Transverse colon (tissue), 4 donors: ENCODE data around the gene TRIM29.

ENCODE experiments used
- EP300 ChIP-seq: sonication (generic); formaldehyde crosslinking; IDR thresholded peaks from one replicate; pipeline ENCODE4 v1.6.1; 2017; ENCODE audit warnings: antibody characterized with exemption, low read depth
- POLR2A ChIP-seq: fragments of 450-650 bp; IDR thresholded peaks from one replicate; pipeline ENCODE4 v1.6.1; 2016; ENCODE audit warnings: antibody characterized with exemption, mild to moderate bottlenecking, moderate library complexity
- POLR2AphosphoS5 ChIP-seq, 3 donors: sonication (generic); formaldehyde crosslinking; IDR thresholded peaks; one replicate each; pipeline ENCODE4 v1.6.1; 2016; ENCODE audit warnings: antibody characterized with exemption in 3 of 3
- TF ChIP-seq, protein P1 (sequence below), 5 experiments: fragments of 200-600 bp in 3 of 5; fragments of 450-650 bp in 2 of 5; sonication (generic) in 3 of 5; IDR thresholded peaks; 1 replicate in 2 of 5; 2 replicates in 3 of 5; pipeline ENCODE4 v1.5.1; 2016 to 2017; ENCODE audit warnings: antibody characterized with exemption in 5 of 5, inconsistent platforms in 3 of 5, mild to moderate bottlenecking in 2 of 5, moderate library complexity in 1 of 5

DNA sequence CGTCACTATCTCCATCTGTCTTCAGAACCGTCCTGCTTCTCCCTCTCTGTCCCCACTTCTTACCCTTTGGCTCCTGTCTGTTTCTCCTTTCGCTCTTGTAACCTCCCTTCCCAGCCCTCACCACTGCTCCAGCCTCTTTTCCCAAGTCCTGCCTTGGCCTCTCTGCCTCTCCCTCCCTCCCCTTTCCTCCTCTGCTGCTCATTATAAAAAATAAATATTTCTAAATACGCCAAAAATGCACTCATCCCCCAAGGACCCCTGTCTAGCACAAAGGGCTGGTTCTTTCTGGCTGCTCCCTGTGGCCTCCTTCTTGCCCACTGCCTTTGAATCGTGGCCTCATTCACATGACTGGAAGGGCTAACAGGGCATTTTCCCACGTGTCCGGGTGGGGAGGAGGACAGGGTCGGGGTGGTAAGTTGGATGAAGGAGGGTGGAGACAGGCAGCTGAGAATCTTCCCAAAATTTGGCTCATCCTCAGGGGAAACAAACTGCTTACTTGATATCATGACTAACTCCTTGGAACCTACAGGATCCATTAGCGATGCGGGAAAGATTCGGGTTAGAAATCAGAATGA is 46.5 kb upstream of the TRIM29 start:
- TF ChIP-seq, protein P1, sequence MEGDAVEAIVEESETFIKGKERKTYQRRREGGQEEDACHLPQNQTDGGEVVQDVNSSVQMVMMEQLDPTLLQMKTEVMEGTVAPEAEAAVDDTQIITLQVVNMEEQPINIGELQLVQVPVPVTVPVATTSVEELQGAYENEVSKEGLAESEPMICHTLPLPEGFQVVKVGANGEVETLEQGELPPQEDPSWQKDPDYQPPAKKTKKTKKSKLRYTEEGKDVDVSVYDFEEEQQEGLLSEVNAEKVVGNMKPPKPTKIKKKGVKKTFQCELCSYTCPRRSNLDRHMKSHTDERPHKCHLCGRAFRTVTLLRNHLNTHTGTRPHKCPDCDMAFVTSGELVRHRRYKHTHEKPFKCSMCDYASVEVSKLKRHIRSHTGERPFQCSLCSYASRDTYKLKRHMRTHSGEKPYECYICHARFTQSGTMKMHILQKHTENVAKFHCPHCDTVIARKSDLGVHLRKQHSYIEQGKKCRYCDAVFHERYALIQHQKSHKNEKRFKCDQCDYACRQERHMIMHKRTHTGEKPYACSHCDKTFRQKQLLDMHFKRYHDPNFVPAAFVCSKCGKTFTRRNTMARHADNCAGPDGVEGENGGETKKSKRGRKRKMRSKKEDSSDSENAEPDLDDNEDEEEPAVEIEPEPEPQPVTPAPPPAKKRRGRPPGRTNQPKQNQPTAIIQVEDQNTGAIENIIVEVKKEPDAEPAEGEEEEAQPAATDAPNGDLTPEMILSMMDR (IDR thresholded peaks at IDR 0.05) = no peak
- TF ChIP-seq POLR2AphosphoS5 (IDR thresholded peaks at IDR 0.05) (no peak), POLR2A (no peak), EP300 (no peak)
